GM23338 (cell line): ENCODE data around the gene FES.

Experiments
- CREB1 ChIP-seq: fragments of 250-450 bp; sonication (Bioruptor Pico); IDR thresholded peaks from 2 replicates; pipeline ENCODE4 v1.5.0; 2020; ENCODE audit warnings: low read depth, mild to moderate bottlenecking, moderate library complexity
- STAT1 ChIP-seq: IDR thresholded peaks from one replicate; pipeline ENCODE4 v1.6.1; 2016; ENCODE audit warnings: antibody characterized with exemption; ENCODE audit not compliant: unreplicated experiment
- TF ChIP-seq, protein P1 (sequence below), 2 experiments: fragments of 200-600 bp in 1 of 2; sonication (generic) in 1 of 2; conservative IDR thresholded peaks; 2 replicates each; pipeline versions ENCODE4 v1.5.1 to v1.6.1; 2016 to 2017; ENCODE audit warnings: antibody characterized with exemption in 2 of 2, low read depth in 2 of 2, mild to moderate bottlenecking in 2 of 2, moderate library complexity in 1 of 2

- TF ChIP-seq, protein P1, sequence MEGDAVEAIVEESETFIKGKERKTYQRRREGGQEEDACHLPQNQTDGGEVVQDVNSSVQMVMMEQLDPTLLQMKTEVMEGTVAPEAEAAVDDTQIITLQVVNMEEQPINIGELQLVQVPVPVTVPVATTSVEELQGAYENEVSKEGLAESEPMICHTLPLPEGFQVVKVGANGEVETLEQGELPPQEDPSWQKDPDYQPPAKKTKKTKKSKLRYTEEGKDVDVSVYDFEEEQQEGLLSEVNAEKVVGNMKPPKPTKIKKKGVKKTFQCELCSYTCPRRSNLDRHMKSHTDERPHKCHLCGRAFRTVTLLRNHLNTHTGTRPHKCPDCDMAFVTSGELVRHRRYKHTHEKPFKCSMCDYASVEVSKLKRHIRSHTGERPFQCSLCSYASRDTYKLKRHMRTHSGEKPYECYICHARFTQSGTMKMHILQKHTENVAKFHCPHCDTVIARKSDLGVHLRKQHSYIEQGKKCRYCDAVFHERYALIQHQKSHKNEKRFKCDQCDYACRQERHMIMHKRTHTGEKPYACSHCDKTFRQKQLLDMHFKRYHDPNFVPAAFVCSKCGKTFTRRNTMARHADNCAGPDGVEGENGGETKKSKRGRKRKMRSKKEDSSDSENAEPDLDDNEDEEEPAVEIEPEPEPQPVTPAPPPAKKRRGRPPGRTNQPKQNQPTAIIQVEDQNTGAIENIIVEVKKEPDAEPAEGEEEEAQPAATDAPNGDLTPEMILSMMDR (conservative IDR thresholded peaks at IDR 0.05; ENCODE audit: low read depth in 2 of 2), result no peak
- TF ChIP-seq CREB1 (CRISPR knock-in tag) (no peak), STAT1 (no peak)
Measured at GRCh38 chr15:90880381-90881145, 3.7 kb upstream of the FES start.
